B cell (primary cell): ENCODE results near the gene CTDSP2. TPM values are rescaled to one million over a fixed set of nuclear protein-coding genes. Genes with fewer than 3 reads are reported as not detected.
A peak's percentile ranks its signal among the peaks of the same experiment; 100 is the strongest.
"Not testable (repeated sequence)": the region's sequence is repeated elsewhere in the genome, so short reads cannot be mapped to it uniquely, and the experiment has no call there.

ENCODE experiments used
- ATAC-seq: fragments of 200-7000 bp; cut with Tn5 transposase; one replicate; pipeline ENCODE4 v1.10.0; 2021; ENCODE audit warnings: low read depth, mild to moderate bottlenecking, moderate number of reproducible peaks, moderate library complexity
- CTCF ChIA-PET: fragments of 350-600 bp; sonication (Branson Sonifier 250); formaldehyde crosslinking; loops from one replicate; lab custom pipeline; 2021; ENCODE audit warnings: antibody characterized with exemption, inconsistent platforms; lab: Charles Lee
- POLR2A ChIA-PET: fragments of 350-600 bp; sonication (Branson Sonifier 250); formaldehyde crosslinking; loops from one replicate; lab custom pipeline; 2021; ENCODE audit warnings: antibody characterized with exemption; lab: Charles Lee
- DNase-seq: peaks from one replicate; pipeline ENCODE4 v3.0.0; 2013
- H2AFZ ChIP-seq: 2 replicates; pipeline ENCODE4 v1.6.1; 2012; ENCODE audit warnings: mild to moderate bottlenecking, low read depth, low read length; ENCODE audit not compliant: insufficient read depth, poor library complexity, severe bottlenecking
- H3K27ac ChIP-seq, 2 donors: 1 replicate in 1 of 2; 2 replicates in 1 of 2; pipeline ENCODE4 v1.5.1; 2012 to 2013; ENCODE audit warnings: low read length in 2 of 2, mild to moderate bottlenecking in 2 of 2, moderate library complexity in 1 of 2
- H3K27me3 ChIP-seq, 4 experiments: fragments of 200-600 bp in 1 of 4; sonication (generic) in 1 of 4; replicated peaks in 1 of 4; 1 replicate in 2 of 4; 2 replicates in 2 of 4; pipeline versions ENCODE4 v1.6.1 to v1.7.0; 2013 to 2016; ENCODE audit warnings: low read length in 3 of 4, mild to moderate bottlenecking in 2 of 4, mixed read lengths in 1 of 4, moderate library complexity in 1 of 4; ENCODE audit not compliant: insufficient read depth in 4 of 4, control insufficient read depth in 3 of 4; ENCODE audit errors: control extremely low read depth in 1 of 4
- H3K36me3 ChIP-seq, 2 experiments: replicated peaks in 1 of 2; 1 replicate in 1 of 2; 2 replicates in 1 of 2; pipeline versions ENCODE4 v1.6.1 to v1.7.1; 2013; ENCODE audit warnings: low read length in 1 of 2; ENCODE audit not compliant: insufficient read depth in 2 of 2, control insufficient read depth in 1 of 2; ENCODE audit errors: control extremely low read depth in 1 of 2, extremely low read depth in 1 of 2
- H3K4me1 ChIP-seq, 2 donors: fragments of 200-600 bp in 1 of 2; sonication (generic) in 1 of 2; 1 replicate in 1 of 2; 2 replicates in 1 of 2; pipeline versions ENCODE4 v1.5.1 to v1.6.1; 2013 to 2017; ENCODE audit warnings: low read length in 2 of 2; ENCODE audit not compliant: control insufficient read depth in 2 of 2, insufficient read depth in 2 of 2
- H3K4me2 ChIP-seq: replicated peaks from 2 replicates; pipeline ENCODE3; 2012; ENCODE audit warnings: mild to moderate bottlenecking, low read depth, low read length; ENCODE audit not compliant: poor library complexity, severe bottlenecking
- H3K4me3 ChIP-seq, 5 experiments: fragments of 200-600 bp in 1 of 5; sonication (generic) in 1 of 5; 1 replicate in 3 of 5; 2 replicates in 2 of 5; pipeline versions ENCODE4 v1.5.1 to v1.7.0; 2011 to 2016; ENCODE audit warnings: low read length in 4 of 5, mild to moderate bottlenecking in 4 of 5, low read depth in 2 of 5, control low read depth in 1 of 5, moderate library complexity in 1 of 5; ENCODE audit not compliant: insufficient read depth in 1 of 5; ENCODE audit errors: control extremely low read depth in 1 of 5, extremely low read depth in 1 of 5
- H3K79me2 ChIP-seq: fragments of 200-600 bp; sonication (generic); one replicate; pipeline ENCODE4 v1.6.0; 2016; ENCODE audit warnings: low read length; ENCODE audit not compliant: control insufficient read depth, insufficient read depth
- H3K9ac ChIP-seq: fragments of 200-600 bp; sonication (generic); 2 replicates; pipeline ENCODE4 v1.6.1; 2017; ENCODE audit warnings: mild to moderate bottlenecking, low read length, moderate library complexity
- H3K9me3 ChIP-seq, 3 donors: one replicate each; pipeline versions ENCODE4 v1.6.1 to v1.7.1; 2013; ENCODE audit warnings: low read length in 2 of 3; ENCODE audit not compliant: control insufficient read depth in 2 of 3, insufficient read depth in 1 of 3; ENCODE audit errors: control extremely low read depth in 1 of 3
- H4K20me1 ChIP-seq: 2 replicates; pipeline ENCODE4 v1.6.0; 2012; ENCODE audit warnings: mild to moderate bottlenecking, low read length; ENCODE audit not compliant: insufficient read depth, control insufficient read depth, poor library complexity, severe bottlenecking
- H3K27ac Mint-ChIP-seq: one replicate; pipeline ENCODE4 v1.8.0; 2021; ENCODE audit warnings: mixed read lengths
- H3K27me3 Mint-ChIP-seq: one replicate; pipeline ENCODE4 v1.8.0; 2021; ENCODE audit warnings: mixed read lengths
- H3K4me1 Mint-ChIP-seq: one replicate; pipeline ENCODE4 v1.8.0; 2021; ENCODE audit warnings: mixed read lengths
- H3K4me3 Mint-ChIP-seq: one replicate; pipeline ENCODE4 v1.8.0; 2021; ENCODE audit warnings: mixed read lengths
- H3K9me3 Mint-ChIP-seq: one replicate; pipeline ENCODE4 v1.8.0; 2022; ENCODE audit warnings: mixed read lengths; ENCODE audit not compliant: insufficient read depth
- EZH2 ChIP-seq: IDR thresholded peaks from 2 replicates; pipeline ENCODE4 v1.6.1; 2012; ENCODE audit warnings: borderline replicate concordance, low read depth, mild to moderate bottlenecking, moderate library complexity, low read length; ENCODE audit not compliant: insufficient read depth, poor library complexity, severe bottlenecking
- WGBS: methylation state at CpG from one replicate; pipeline ENCODE4 v1.1.5; 2013; ENCODE audit warnings: missing lambda C conversion rate; ENCODE audit not compliant: insufficient coverage; 5-methylcytosine and 5-hydroxymethylcytosine counted together
- intact Hi-C: fragments of 100-400 bp; cut with micrococcal nuclease; formaldehyde crosslinking; loops from one replicate; pipeline ENCODE4 v1.10.0; 2022
- polyA plus RNA-seq: library from polyadenylated mRNA; depleted of rRNA; stranded (reverse); fragments of >200 nt; gene quantifications from 2 replicates; pipeline ENCODE4 v1.2.3, GENCODE V29; 2012
- total RNA-seq, 2 donors: library from RNA; stranded (reverse); fragments of 120-200 nt in 1 of 2; gene quantifications; 1 replicate in 1 of 2; 2 replicates in 1 of 2; pipeline versions ENCODE4 v1.2.3 to v1.2.4, GENCODE V29; 2013 to 2022
- TF ChIP-seq, protein P1 (sequence below): fragments of 200-600 bp; IDR thresholded peaks from one replicate; pipeline ENCODE4 v1.8.0; 2022; ENCODE audit warnings: antibody characterized with exemption, mild to moderate bottlenecking

The CTDSP2 gene
- total and polyA plus RNA-seq, 2 donors (not counting 1 experiment from before 2014, with no cell fraction given) = 99.1 to 209 TPM

DNA sequence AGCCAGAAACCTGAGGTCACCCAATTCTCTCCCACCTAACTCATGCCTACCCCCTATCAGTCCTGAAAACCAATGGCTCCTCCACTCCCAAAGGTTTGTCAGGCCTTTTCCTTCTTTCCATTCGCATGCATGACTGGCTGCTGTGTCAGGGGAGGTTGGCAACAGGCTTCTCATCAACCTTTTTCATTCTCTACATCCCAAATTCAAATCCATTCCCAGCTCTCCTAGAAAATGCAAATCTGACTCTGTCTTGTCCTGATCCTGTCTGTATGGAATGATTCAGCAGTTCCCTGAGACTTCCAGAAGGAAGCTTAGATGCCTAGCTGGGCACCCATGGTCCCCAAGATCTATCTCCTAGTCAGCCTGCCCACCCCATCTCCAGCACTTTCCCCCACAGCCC, 5.0 kb upstream of the CTDSP2 start:
- no peak for DNase-seq
- no peak for ATAC-seq
- Mint-ChIP-seq H3K27me3 (peaks cover 37% of the 10 kb centered on the region), H3K9me3 (no peaks in the 10 kb centered on the region), H3K27ac (no peak overlapping the region), H3K4me3 (no peak overlapping the region), H3K4me1 (peaks cover 39% of the 10 kb centered on the region)
- TF ChIP-seq EZH2 = no peak
- Histone ChIP-seq H3K79me2 (peaks cover 2% of the 10 kb centered on the region), H3K9ac (no peak overlapping the region), H3K4me3 (no peak overlapping the region), H2AFZ (no peak overlapping the region), H3K36me3 (no peaks in the 10 kb centered on the region), H3K4me1 (peaks cover 30 to 33% of the 10 kb centered on the region in 2 donors), H3K27ac (no peak overlapping the region), H4K20me1 (peaks cover 10% of the 10 kb centered on the region), H3K9me3 (peaks cover 0 to 2% (median 0%) of the 10 kb centered on the region in 3 donors), H3K27me3 (peaks cover 0 to 31% (median 11%) of the 10 kb centered on the region in 4 experiments), H3K4me2 (no peak overlapping the region)
- WGBS = 100% methylated on average over 1 of the region's 1 CpG
- intact Hi-C loops = no loop called here
- POLR2A ChIA-PET = interaction anchor here (1.2 kb wide), 1 partner anchor 43 kb away, joined by 3 read pairs; no protein-coding TSS in a partner anchor
- CTCF ChIA-PET = interaction anchor here (1.0 to 4.7 kb wide), 6 partner anchors 15 to 53 kb away, joined by 3 to 14 read pairs (median 6); no protein-coding TSS in a partner anchor

DNA sequence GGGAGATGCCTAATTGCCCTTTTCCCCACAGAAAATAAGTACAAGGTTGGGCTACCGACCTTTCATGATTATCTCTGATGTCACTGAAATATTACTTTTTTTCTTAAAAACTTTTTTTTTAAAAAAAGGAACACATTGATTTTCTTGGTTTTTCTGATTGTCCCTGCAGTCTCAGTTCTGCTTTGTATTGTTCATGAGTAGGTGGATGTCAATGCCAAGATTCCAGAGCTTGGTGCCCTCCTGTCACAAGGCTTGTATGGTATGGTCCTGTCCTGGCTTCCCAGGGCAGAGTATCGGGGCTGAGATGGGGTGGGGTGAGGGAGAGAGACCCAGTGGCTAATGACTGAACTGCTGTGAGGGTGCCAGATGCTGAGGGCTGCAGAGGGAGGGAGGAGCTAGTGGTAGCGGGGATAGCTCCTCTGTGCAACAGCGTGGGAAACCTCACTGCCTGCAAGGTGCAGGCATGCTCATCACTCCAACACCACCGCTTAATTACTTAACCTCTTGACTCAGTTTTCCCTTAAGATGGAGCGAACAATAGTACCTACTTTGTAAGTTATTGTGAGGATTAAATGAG, 4.4 kb upstream of the CTDSP2 start:
- Histone ChIP-seq H3K36me3 (no peaks in the 10 kb centered on the region), H3K27ac (no peak overlapping the region), H3K9ac (no peak overlapping the region), H2AFZ (no peak overlapping the region), H3K9me3 (peaks cover 0 to 3% (median 0%) of the 10 kb centered on the region in 3 donors), H3K4me2 (peak overlapping the region; percentile 24), H3K79me2 (peaks cover 8% of the 10 kb centered on the region), H3K4me1 (peaks cover 30 to 33% of the 10 kb centered on the region in 2 donors), H4K20me1 (peaks cover 14% of the 10 kb centered on the region), H3K27me3 (peaks cover 0 to 31% (median 11%) of the 10 kb centered on the region in 4 experiments), H3K4me3 (no peak overlapping the region)
- 30% methylated on average over 1 of the region's 6 CpGs for WGBS
- intact Hi-C loops = no loop called here
- DNase-seq (peak; percentile 39), ATAC-seq (no peak)
- Mint-ChIP-seq H3K27ac (no peak overlapping the region), H3K4me3 (no peak overlapping the region), H3K4me1 (peaks cover 37% of the 10 kb centered on the region), H3K27me3 (peaks cover 31% of the 10 kb centered on the region), H3K9me3 (no peaks in the 10 kb centered on the region)
- POLR2A ChIA-PET = interaction anchor here (0.7 to 1.2 kb wide), 2 partner anchors 44 to 464 kb away, joined by 3 read pairs; no protein-coding TSS in a partner anchor
- no peak for TF ChIP-seq EZH2
- TF ChIP-seq, protein P1, sequence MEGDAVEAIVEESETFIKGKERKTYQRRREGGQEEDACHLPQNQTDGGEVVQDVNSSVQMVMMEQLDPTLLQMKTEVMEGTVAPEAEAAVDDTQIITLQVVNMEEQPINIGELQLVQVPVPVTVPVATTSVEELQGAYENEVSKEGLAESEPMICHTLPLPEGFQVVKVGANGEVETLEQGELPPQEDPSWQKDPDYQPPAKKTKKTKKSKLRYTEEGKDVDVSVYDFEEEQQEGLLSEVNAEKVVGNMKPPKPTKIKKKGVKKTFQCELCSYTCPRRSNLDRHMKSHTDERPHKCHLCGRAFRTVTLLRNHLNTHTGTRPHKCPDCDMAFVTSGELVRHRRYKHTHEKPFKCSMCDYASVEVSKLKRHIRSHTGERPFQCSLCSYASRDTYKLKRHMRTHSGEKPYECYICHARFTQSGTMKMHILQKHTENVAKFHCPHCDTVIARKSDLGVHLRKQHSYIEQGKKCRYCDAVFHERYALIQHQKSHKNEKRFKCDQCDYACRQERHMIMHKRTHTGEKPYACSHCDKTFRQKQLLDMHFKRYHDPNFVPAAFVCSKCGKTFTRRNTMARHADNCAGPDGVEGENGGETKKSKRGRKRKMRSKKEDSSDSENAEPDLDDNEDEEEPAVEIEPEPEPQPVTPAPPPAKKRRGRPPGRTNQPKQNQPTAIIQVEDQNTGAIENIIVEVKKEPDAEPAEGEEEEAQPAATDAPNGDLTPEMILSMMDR = no peak
- CTCF ChIA-PET = interaction anchor here (1.0 to 4.7 kb wide), 6 partner anchors 14 to 53 kb away, joined by 3 to 14 read pairs (median 6); no protein-coding TSS in a partner anchor

DNA sequence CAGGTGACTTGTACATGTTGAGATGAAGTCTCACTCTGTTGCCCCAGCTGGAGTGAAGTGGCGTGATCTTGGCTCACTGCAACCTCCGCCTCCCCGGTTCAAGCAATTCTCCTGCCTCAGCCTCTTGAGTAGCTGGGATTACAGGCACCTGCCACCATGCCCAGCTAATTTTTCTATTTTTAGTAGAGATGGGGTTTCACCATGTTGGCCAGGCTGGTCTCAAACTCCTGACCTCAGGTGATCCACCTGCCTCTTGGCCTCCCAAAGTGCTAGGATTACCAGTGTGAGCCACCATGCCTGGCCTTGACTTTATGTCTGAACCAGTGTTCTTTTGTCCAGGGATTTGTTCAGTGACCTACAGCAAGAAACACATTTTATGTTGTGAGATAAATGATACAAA, 2.9 kb upstream of the CTDSP2 start:
- H3K36me3 ChIP-seq, H3K9me3 ChIP-seq, H3K4me2 ChIP-seq, H3K9ac ChIP-seq, DNase-seq, POLR2A ChIA-PET, ATAC-seq, H3K27ac Mint-ChIP-seq, H2AFZ ChIP-seq, CTCF ChIA-PET, H3K4me3 Mint-ChIP-seq, H3K4me3 ChIP-seq, H3K9me3 Mint-ChIP-seq, H3K27ac ChIP-seq: not testable (repeated sequence)
- Mint-ChIP-seq H3K4me1 (peaks cover 35% of the 10 kb centered on the region), H3K27me3 (peaks cover 26% of the 10 kb centered on the region)
- peaks cover 29% of the 10 kb centered on the region for H4K20me1 ChIP-seq
- peaks cover 23% of the 10 kb centered on the region for H3K79me2 ChIP-seq
- WGBS = no CpG with 5 or more reads among the region's 3 CpGs
- H3K4me1 ChIP-seq = peaks cover 30 to 37% of the 10 kb centered on the region in 2 donors
- intact Hi-C loops = loop anchor here (5.0 kb wide), 1 partner anchor 92 kb away; the partner anchor contains the start of gene MARCHF9
- H3K27me3 ChIP-seq = peaks cover 0 to 27% (median 11%) of the 10 kb centered on the region in 4 experiments
